ENCODE data around the gene RARRES2.

Gene RARRES2

DNA sequence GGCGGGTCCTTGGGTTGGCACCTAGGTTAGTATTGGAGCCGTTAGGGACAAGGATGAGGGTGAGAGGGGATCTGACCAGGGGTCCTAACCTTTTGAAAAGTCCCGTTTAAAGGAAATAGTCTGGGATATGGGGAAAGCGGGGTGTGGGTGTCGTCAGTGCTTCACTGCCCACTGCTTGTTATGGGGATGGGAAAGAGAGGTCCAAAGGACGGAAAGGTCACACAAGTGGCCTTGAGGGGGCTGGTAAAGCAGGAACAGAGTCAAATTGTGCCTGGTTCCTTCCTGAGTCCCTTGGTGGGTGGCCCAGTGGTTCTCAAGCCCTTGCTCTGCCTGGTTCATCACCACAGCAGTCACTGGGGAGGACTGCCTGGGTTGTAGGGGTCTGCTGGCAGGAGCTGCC, 35.1 kb upstream of the RARRES2 start:
- no peak for DNase-seq (ENCODE audit: low read depth)

DNA sequence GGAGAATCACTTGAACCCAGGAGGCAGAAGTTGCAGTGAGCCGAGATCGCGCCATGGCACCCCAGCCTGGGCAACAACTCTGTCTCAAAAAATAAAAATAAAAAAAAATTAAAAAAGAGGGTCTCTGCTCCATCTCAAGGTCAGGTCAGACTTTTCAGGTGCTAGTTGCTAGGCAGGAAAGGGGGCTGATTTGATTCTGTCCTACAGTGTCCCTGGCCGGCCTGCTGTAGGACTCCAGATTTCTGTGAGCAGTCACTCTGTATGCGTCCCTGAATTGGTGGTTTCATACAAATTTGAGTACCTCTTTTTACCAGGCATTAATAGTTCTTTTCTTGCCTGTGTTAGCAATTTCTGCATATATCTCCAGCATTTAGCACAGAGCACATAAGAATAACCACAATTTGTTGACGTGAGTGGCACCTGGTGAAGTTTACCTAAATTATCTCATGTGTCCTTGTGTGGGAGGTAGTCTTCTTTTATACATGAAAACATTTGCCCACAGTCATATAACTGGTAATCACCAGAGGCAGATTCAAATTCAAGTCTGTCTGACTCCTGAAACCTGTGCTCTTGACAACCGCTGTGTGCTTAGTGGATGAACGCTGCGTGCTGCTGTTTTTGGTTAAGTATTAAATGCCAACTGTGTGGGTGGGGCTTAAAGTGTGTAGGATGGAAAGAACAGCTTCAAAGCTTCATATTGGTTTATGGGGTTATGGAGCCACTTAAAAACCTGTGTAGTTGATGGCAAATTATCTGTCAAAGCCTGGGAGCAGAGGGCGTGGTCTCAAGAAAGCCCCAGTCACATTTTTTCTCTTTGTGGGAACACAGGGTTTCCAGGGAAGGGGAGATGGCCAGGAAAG, 34.5 kb upstream of the RARRES2 start:
- DNase-seq (ENCODE audit: low read depth) = no peak

DNA sequence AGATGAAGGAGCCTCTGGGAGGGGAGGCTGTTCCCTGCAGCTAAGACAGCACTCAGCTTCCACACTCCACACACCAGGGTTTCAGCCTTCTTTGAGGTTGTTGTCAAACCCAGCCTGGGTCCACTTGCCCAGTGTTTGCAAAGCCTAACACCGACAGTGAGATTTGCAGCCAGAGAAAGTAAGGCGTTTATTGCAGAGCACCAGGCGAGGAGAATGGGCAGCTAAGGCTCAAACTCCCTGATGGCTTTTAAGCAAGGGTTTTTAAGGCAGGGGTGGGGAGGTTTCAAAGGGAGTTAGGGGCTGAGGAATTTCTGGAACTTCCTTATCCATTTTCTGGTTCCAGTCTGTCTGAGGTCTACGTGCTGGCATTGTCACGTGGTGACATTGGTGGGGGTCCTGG, 33.0 kb upstream of the RARRES2 start:
- no peak for DNase-seq (ENCODE audit: low read depth)

DNA sequence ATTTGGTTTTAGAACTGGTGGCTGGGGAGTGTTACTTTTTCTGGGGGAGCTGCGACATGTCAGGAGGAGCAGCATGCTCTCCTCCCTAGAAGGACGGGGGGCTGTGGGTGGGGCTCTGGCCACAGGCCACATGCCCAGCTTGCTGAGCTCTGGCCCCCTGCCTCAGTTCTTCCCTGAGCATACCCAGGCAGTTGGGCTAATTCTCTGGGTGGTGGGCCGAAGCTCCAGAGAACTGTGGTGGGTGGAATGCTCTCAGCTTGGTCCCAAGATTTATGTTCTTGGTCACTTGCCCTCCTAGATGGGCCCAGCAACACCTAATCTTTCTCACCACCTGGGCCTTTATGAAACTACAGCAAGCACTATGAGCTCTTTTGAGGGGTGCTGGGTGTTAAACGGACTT, 32.6 kb upstream of the RARRES2 start:
- no peak for DNase-seq (ENCODE audit: low read depth)

DNA sequence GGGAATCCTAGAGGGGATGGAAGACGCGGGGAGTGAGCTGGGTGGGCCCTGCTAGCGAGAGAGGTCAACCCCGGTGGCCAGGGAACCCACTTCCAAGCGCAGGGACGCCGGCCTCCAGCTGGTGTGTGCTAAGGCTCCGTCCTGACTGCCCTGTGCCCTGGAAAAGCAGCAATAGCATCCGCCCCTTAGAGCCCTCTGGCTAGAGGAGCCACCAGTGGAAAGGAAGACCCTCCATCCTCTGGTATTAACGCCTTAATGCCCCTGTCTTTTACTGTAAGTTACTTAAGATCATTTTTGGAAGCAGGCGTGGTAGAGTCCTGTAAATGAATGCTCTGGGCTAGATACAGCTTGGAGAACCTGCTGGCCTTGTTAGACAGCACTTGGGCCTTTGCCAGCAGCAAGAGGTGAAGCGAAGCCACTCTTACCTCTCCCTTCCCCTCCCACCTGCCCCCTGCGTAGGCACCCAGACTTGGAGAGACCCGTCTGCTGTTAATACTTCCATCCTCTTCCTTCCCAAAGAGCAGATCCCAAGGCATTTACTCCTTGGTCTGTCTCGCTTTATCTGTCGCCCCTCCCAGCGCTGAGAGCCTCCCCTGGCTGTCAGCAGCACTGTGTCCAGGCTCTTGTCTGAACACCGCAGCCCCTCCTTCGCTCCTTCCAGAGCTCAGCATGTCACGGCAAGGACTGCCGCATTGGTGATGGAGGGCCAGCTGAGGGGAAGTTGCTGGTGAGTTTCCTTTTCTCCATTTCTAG, 31.8 kb upstream of the RARRES2 start:
- DNase-seq (ENCODE audit: low read depth) = no peak

DNA sequence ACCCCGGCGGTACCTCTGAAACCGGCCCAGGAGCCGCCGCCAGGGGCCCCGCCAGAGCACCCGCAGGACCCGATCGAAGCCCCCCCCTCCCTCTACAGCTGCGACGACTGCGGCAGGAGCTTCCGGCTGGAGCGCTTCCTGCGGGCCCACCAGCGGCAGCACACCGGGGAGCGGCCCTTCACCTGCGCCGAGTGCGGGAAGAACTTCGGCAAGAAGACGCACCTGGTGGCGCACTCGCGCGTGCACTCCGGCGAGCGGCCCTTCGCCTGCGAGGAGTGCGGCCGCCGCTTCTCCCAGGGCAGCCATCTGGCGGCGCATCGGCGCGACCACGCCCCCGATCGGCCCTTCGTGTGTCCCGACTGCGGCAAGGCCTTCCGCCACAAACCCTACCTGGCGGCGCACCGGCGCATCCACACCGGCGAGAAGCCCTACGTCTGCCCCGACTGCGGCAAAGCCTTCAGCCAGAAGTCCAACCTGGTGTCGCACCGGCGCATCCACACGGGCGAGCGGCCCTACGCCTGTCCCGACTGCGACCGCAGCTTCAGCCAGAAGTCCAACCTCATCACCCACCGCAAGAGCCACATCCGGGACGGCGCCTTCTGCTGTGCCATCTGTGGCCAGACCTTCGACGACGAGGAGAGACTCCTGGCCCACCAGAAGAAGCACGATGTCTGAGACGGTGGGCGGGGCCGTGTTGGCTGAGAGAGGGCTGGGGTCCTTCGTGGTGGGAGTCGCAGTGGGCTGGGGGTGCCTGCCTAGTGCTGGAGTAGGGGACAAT, 31.0 kb upstream of the RARRES2 start:
- DNase-seq (ENCODE audit: low read depth) = no peak

DNA sequence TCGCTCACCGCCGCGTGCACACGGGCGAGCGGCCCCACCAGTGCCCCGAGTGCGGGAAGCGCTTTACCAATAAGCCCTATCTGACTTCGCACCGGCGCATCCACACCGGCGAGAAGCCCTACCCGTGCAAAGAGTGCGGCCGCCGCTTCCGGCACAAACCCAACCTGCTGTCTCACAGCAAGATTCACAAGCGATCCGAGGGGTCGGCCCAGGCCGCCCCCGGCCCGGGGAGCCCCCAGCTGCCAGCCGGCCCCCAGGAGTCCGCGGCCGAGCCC, 30.5 kb upstream of the RARRES2 start:
- no peak for DNase-seq (ENCODE audit: low read depth)

DNA sequence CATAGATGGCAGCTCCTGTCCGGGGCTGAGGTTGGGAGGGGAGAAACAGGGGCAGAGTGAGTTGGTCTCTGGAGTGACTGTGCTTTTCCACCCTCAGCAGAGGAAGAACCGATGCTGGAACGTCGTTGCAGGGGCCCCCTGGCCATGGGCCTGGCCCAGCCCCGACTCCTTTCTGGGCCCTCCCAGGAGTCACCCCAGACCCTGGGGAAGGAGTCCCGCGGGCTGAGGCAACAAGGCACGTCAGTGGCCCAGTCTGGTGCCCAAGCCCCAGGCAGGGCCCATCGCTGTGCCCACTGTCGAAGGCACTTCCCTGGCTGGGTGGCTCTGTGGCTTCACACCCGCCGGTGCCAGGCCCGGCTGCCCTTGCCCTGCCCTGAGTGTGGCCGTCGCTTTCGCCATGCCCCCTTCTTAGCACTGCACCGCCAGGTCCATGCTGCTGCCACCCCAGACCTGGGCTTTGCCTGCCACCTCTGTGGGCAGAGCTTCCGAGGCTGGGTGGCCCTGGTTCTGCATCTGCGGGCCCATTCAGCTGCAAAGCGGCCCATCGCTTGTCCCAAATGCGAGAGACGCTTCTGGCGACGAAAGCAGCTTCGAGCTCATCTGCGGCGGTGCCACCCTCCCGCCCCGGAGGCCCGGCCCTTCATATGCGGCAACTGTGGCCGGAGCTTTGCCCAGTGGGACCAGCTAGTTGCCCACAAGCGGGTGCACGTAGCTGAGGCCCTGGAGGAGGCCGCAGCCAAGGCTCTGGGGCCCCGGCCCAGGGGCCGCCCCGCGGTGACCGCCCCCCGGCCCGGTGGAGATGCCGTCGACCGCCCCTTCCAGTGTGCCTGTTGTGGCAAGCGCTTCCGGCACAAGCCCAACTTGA, 29.9 kb upstream of the RARRES2 start:
- DNase-seq (ENCODE audit: low read depth) = no peak

DNA sequence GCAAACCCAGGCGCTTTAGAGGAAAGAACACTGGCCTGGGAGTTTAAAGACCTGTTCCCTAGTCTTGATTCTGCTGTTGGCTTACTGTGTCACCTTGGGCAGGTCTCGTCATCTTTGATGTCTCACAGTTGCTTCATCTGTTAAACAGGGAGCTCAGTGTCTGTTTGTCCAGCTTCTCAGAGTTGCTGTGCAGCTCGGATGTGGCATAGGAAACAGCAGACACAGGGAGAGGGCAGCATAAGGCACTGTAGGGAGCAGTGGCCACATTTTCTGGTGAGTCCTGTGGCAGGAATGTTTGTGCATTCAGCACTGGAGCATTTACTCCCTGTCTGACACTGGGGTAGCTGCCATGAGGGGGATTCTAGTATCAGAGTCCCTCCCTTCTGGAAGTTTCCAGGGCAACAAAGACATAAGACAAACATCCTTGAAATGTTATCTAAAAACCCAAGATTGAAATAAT, 29.2 kb upstream of the RARRES2 start:
- DNase-seq (ENCODE audit: low read depth) = peak; percentile 69

DNA sequence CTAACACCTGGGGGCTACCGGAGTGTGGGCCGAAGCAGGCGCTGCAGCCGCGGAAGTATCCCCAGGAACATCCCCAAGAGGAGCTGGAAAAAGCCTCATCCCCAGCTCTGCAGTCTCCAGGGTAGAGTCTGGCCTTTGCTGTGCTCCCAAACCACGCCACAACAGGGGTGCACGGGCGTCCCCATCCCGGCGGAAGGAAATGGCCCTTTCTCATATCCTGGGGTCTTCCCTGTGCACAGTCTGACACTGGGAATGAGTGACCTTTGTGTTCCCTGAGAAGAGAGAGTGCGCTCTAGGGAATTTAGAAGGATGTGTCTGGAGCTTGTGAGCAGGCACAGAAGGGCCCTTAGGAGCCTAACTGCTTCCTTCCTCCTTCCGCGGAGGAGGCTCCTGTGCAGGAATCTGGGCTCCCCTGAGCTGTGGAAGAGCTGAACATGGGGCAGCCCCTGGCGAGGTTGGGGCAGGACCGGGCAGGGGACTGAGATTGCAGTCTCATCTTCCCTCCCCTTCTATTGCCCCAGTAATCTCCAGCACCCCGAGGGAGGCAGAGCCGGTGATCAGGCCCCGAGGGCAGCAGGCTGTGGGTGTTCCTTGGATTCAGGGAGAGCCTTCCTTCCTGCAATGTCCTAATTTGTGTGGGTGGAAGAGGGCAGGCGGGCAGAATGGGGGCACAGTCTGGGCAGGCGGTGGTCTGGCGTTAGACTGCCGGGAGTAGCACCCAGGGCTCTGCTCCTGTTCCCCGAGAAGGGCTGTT, 28.5 kb upstream of the RARRES2 start:
- DNase-seq (ENCODE audit: low read depth) = peak; percentile 14

DNA sequence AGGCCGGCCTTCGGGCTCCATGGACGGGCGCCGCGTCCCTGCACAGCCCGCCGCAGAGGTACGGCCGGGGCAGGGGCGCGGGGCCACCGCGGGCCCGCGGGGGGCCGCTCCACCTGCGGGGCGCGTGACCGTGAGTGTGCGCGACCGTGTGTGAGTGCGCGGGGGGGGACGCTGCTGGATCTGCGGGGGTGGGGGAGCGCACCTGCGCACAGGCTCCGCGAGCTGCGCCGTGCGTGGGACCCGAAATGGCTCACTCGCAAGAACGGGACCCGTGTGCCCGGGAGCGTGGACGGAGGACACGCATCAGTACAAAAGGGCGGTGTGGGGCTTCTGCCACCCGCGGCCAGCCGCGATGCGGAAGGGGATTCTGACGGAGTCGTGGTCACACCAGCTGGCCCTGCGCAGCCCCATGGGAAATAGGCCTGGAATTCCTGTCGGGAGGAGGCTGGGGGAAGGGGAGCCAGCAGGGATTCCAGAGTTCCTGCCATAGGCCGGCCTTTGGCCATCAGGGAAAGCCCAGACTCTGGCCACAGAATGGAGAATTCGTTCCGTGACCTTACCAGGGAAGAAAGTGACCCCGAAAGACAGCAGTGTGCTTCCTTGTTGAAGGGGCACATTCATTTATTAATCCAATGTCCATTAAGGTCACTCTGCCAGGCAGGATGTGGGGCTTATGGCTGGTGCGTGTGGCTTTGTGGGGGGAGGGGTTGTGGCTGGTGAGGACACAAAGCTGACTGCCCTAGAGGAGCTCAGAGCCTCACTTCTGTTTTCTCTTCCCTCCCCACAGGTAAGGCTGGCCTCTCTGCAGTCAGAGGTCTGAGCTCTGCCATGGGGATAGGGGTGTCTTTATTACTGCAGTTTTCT, 27.7 kb upstream of the RARRES2 start:
- peak; percentile 33 for DNase-seq (ENCODE audit: low read depth)

DNA sequence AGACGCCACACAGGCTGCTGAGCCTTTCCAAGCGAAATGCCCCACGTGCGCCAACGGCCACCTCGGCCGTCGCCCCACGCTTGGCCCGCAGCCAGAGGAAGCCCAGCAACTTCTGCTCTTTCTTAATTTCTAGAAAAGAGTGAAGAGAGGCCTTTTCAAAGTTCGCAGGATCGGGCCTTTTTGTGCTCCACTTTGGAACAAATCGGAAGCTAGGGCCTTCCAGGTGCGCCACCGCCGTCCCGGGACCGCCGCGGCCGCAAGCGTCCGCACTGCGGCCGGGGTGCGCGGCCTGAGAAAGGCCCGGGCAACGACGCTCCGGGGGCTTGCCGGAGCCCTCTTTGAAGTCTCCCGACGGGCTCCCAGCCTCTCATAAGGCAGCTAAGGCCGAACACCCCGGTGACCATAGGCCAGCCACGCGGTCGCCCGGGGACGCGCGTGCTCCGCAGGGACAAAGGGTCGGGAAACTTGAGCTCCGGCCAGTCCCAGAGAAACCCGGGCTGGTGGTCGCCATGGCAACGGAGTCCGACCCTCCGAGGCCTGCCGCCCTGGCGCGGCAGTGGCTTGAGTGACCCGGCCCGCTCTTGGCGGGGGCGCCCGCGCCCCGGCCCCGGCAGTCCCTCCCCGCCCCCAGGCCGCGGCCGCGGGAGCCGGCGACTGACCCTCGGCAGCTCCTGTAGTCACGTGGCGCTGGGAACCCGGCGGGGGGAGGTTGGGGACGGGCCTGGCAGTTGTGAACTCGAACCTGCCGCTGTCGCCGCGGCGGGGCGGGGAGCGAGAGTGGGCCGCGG, 26.9 kb upstream of the RARRES2 start, which contains the start of gene REPIN1:
Gene REPIN1 (plus strand): TSS at position 727 of the 788 bp plus-strand sequence. CDS start 890 bp downstream, outside the sequence.
- peak; percentile 72 for DNase-seq (ENCODE audit: low read depth)

DNA sequence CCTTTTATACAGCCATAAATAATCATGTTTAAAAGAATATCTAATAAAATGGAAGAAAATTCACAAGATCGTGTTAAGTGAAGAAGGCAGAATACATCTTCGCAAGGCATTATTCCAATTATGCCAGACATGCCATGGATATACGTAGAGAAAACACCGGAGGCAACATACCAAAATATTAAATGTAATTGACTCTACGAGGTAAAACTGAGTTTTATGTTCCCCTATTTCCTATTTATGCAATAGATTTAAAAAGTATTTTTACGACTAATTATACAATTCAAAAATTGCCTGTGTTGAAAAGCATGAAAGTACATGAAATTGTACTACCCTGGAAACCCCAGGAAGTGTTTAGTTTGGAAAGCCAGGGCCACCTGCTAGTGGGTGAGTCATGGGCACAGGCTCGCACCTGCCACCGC, 26.3 kb upstream of the RARRES2 start:
- peak; percentile 31 for DNase-seq (ENCODE audit: low read depth)

DNA sequence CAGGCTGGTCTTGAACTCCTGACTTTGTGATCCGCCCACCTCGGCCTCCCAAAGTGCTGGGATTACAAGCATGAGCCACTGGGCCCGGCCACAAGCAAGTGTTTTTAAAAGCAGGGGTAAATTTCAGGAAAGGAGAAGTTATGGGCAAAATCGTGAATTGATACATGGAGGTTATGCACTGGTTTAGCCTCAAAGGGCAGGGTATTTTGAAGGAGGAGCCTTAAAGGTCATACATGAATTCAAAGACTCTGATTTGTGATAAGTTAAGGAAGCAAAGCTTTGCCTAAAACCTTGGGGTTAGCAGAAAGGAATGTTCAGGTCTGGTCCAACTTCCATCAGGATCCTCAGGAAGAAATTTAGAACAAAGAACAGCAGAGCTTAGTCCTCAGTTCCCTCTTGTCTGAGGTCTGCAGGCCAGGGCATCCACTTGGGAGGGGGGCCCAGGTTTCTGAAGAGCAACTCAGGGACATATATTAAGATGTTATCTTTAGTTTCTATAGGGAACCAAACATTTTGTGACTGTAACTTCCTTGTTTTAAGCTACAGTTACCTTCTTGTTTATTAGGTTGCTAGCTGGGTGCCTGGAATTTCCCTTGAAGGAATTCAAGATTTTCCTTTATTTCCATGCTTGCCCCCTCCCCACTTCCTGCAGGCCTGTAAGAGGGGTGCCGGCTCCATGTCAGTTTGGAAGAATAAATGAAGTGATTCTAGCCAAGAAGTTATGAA, 24.4 kb upstream of the RARRES2 start:
- no peak for DNase-seq (ENCODE audit: low read depth)

DNA sequence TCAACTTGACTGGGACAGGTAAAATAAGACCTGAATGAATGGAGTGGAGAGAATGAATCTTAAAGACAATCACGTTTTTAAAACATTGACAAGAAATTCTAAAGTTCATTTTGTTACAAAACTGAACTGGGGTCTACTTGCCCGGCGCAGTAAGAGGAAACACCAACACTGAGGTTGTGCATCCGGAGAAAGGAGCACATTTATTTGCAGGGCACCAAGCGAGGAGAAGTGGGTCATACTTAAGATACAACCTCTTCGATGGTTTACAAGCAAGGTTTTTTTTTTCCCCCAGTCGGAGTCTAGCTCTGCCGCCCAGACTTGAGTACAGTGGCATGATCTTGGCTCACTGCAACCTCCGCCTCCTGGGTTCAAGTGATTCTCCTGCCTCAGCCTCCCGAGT, 23.8 kb upstream of the RARRES2 start:
- DNase-seq (ENCODE audit: low read depth) = no peak

DNA sequence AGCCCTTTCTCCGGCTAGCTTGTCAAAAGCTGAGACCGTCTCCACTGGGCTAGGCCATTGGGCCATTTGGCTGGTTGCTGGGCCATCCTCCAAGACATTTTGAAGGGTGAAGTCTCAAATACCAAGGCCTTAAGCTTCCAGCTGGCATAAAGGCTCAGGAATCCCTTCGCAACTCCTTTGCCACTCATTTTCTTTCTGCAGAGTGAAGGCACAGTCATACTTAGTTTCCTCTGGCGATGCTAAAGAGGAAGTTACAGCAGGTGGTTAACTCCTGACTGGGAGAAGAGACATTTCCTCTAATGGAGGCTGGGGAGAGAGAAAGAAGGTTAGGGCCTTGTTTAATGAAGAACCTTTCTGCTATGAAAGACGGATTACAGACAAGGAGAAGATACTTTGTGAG, 22.4 kb upstream of the RARRES2 start:
- no peak for DNase-seq (ENCODE audit: low read depth)

DNA sequence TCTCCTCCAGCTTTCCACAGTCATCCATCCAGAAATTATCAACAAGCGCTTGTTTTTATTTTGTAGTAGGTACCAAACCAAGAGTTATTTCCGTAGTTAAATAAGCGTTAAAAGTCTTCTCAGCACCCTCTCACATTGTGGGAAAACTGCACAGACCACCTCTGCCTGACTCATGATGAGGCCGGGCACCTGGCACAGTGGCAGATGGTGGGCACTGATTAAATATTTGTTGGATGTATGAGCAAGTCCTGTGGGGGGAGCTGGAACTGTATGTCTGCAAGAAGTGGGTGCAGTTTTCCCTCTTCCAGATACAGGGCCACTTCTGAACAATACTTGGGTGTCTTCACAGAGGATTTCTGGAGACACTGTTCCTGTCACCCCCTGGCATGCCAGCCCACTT, 21.9 kb upstream of the RARRES2 start:
- DNase-seq (ENCODE audit: low read depth) = no peak
